ACHN (cell line): Measurements from ENCODE around the gene ZNF215.
"Not testable (repeated sequence)": the region's sequence is repeated elsewhere in the genome, so short reads cannot be mapped to it uniquely, and the experiment has no call there.

Source experiments
- DNase-seq: peaks from one replicate; pipeline ENCODE4 v3.0.0-alpha.2; 2015
- in situ Hi-C: cut with HindIII; loops from 2 replicates; pipeline ENCODE4 v1.10.0; 2017; ENCODE audit warnings: low sequenced_read_pairs, low pct_ligation_motif_present, low pct_unique_long_range_greater_than_20kb

Gene ZNF215

GRCh38 chr11:6926208-6927029, at the start of gene ZNF215:
Gene ZNF215, plus strand, starts transcription at chr11:6926426. Its CDS starts 5,847 bp downstream, at chr11:6932273.
- DNase-seq = peak; percentile 82
- in situ Hi-C loops = no loop called here

GRCh38 chr11:6876914-6877313, 49.3 kb upstream of the ZNF215 start:
- in situ Hi-C loops = no loop called here
- DNase-seq = no peak

GRCh38 chr11:6882751-6883150, 43.5 kb upstream of the ZNF215 start:
- DNase-seq = no peak
- in situ Hi-C loops = no loop called here

GRCh38 chr11:6887711-6888110, 38.5 kb upstream of the ZNF215 start:
- DNase-seq, in situ Hi-C loops: not testable (repeated sequence)

- no peak for DNase-seq
- in situ Hi-C loops = no loop called here
Observed at GRCh38 chr11:6888830-6889229, 37.4 kb upstream of the ZNF215 start.

GRCh38 chr11:6889835-6890234, 36.4 kb upstream of the ZNF215 start:
- DNase-seq = no peak
- in situ Hi-C loops = no loop called here

GRCh38 chr11:6892400-6892799, 33.8 kb upstream of the ZNF215 start, which contains the start of gene OR2D2:
Gene OR2D2, minus strand, starts transcription at chr11:6892500. Its CDS starts 0 bp downstream, at chr11:6892500.
- in situ Hi-C loops = no loop called here
- no peak for DNase-seq

- in situ Hi-C loops = no loop called here
Observed at GRCh38 chr11:6894097-6894496, 32.1 kb upstream of the ZNF215 start.

GRCh38 chr11:6895010-6895409, 31.2 kb upstream of the ZNF215 start:
- DNase-seq = no peak
- in situ Hi-C loops = no loop called here

More at GRCh38 chr11:6894097-6894496, 32.1 kb upstream of the ZNF215 start:
- no peak for DNase-seq

GRCh38 chr11:6898911-6899310, 27.3 kb upstream of the ZNF215 start:
- DNase-seq = no peak
- in situ Hi-C loops = no loop called here

GRCh38 chr11:6900327-6900999, 25.8 kb upstream of the ZNF215 start:
- no peak for DNase-seq
- in situ Hi-C loops = no loop called here

- DNase-seq, in situ Hi-C loops: not testable (repeated sequence)
Observed at GRCh38 chr11:6904804-6905203, 21.4 kb upstream of the ZNF215 start.

GRCh38 chr11:6911378-6911777, 14.8 kb upstream of the ZNF215 start:
- in situ Hi-C loops = no loop called here
- DNase-seq = no peak

- no peak for DNase-seq
- in situ Hi-C loops = no loop called here
Observed at GRCh38 chr11:6911948-6912347, 14.3 kb upstream of the ZNF215 start.

- DNase-seq = no peak
- in situ Hi-C loops = no loop called here
Observed at GRCh38 chr11:6919698-6920097, 6.5 kb upstream of the ZNF215 start.

GRCh38 chr11:6920702-6921101, 5.5 kb upstream of the ZNF215 start, which contains the start of gene OR2D3:
Gene OR2D3, plus strand, starts transcription at chr11:6921002. Its CDS starts 0 bp downstream, at chr11:6921002.
- DNase-seq = no peak

GRCh38 chr11:6925007-6925577, 1.1 kb upstream of the ZNF215 start:
- in situ Hi-C loops = no loop called here
- DNase-seq = no peak

More at GRCh38 chr11:6920702-6921101, 5.5 kb upstream of the ZNF215 start, which contains the start of gene OR2D3:
- in situ Hi-C loops = no loop called here

GRCh38 chr11:6925636-6926207, 504 bp upstream of the ZNF215 start:
- peak; percentile 30 for DNase-seq
- in situ Hi-C loops = no loop called here
